ENCODE data around the gene TMEM203. TPM values are rescaled to one million over a fixed set of nuclear protein-coding genes. Genes with fewer than 3 reads are reported as not detected.

TMEM203 gene
- total and polyA plus RNA-seq, 2 of the 13 experiments (the other 11 are each of a cell fraction or from before 2014, with no cell fraction given) = 23.4 to 36.7 TPM

- TF ChIP-seq, protein P1, sequence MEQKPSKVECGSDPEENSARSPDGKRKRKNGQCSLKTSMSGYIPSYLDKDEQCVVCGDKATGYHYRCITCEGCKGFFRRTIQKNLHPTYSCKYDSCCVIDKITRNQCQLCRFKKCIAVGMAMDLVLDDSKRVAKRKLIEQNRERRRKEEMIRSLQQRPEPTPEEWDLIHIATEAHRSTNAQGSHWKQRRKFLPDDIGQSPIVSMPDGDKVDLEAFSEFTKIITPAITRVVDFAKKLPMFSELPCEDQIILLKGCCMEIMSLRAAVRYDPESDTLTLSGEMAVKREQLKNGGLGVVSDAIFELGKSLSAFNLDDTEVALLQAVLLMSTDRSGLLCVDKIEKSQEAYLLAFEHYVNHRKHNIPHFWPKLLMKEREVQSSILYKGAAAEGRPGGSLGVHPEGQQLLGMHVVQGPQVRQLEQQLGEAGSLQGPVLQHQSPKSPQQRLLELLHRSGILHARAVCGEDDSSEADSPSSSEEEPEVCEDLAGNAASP (CRISPR knock-in tag; IDR thresholded peaks at IDR 0.05; ENCODE audit: borderline replicate concordance) = no peak
- TF ChIP-seq ZNF441 (CRISPR knock-in tag; IDR thresholded peaks at IDR 0.05; ENCODE audit: borderline replicate concordance) (0 out of 2 replicates have a peak, but pooled peaks have one; percentile 56), THAP11 (CRISPR knock-in tag; IDR thresholded peaks at IDR 0.05) (peak; percentile 77; the same call in 1 of the 2 replicates), ZNF33B (CRISPR knock-in tag; IDR thresholded peaks at IDR 0.05) (peak; percentile 69; the same call in 1 of the 2 replicates), RBM39 (IDR thresholded peaks at IDR 0.05; ENCODE audit: low read depth, low read length, poor library complexity, severe bottlenecking) (peak; percentile 95), ZNF781 (CRISPR knock-in tag; IDR thresholded peaks at IDR 0.05; ENCODE audit: borderline replicate concordance, not compliant biosample characterization) (peak; percentile 60), ZNF24 (IDR thresholded peaks at IDR 0.05) (no peak), ZNF577 (CRISPR knock-in tag; IDR thresholded peaks at IDR 0.05; ENCODE audit: borderline replicate concordance, low read depth) (no peak), ZNF670 (CRISPR knock-in tag; IDR thresholded peaks at IDR 0.05; ENCODE audit: borderline replicate concordance) (no peak), SIN3A (IDR thresholded peaks at IDR 0.05; ENCODE audit: borderline replicate concordance, low read depth, low read length) (0 out of 2 replicates have a peak, but pooled peaks have one; percentile 22), ZNF460 (CRISPR knock-in tag; IDR thresholded peaks at IDR 0.05; ENCODE audit: borderline replicate concordance) (no peak), ZNF580 (CRISPR knock-in tag; IDR thresholded peaks at IDR 0.05; ENCODE audit: borderline replicate concordance, low read depth) (0 out of 2 replicates have a peak, but pooled peaks have one; percentile 54), JUND (CRISPR knock-in tag; IDR thresholded peaks at IDR 0.05) (no peak), YEATS2 (CRISPR knock-in tag; IDR thresholded peaks at IDR 0.05; ENCODE audit: borderline replicate concordance) (0 out of 2 replicates have a peak, but pooled peaks have one; percentile 48), ZFYVE20 (CRISPR knock-in tag; IDR thresholded peaks at IDR 0.05; ENCODE audit: borderline replicate concordance, low read depth) (no peak; the same call in 1 of the 2 replicates), ZNF530 (CRISPR knock-in tag; IDR thresholded peaks at IDR 0.05; ENCODE audit: low read depth) (no peak), ZFP90 (CRISPR knock-in tag; IDR thresholded peaks at IDR 0.05; ENCODE audit: borderline replicate concordance) (no peak), NKX3-1 (CRISPR knock-in tag; IDR thresholded peaks at IDR 0.05) (peak; percentile 74; the same call in 1 of the 2 replicates), FIP1L1 (IDR thresholded peaks at IDR 0.05; ENCODE audit: borderline replicate concordance, insufficient read depth, low read depth, low read length) (no peak), NR2F1 (CRISPR knock-in tag; IDR thresholded peaks at IDR 0.05) (no peak)
- TF ChIP-seq, protein P2, sequence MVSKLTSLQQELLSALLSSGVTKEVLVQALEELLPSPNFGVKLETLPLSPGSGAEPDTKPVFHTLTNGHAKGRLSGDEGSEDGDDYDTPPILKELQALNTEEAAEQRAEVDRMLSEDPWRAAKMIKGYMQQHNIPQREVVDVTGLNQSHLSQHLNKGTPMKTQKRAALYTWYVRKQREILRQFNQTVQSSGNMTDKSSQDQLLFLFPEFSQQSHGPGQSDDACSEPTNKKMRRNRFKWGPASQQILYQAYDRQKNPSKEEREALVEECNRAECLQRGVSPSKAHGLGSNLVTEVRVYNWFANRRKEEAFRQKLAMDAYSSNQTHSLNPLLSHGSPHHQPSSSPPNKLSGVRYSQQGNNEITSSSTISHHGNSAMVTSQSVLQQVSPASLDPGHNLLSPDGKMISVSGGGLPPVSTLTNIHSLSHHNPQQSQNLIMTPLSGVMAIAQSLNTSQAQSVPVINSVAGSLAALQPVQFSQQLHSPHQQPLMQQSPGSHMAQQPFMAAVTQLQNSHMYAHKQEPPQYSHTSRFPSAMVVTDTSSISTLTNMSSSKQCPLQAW (CRISPR knock-in tag; IDR thresholded peaks at IDR 0.05) = peak; percentile 53; the same call in 1 of the 2 replicates
- TF ChIP-seq, protein P3, sequence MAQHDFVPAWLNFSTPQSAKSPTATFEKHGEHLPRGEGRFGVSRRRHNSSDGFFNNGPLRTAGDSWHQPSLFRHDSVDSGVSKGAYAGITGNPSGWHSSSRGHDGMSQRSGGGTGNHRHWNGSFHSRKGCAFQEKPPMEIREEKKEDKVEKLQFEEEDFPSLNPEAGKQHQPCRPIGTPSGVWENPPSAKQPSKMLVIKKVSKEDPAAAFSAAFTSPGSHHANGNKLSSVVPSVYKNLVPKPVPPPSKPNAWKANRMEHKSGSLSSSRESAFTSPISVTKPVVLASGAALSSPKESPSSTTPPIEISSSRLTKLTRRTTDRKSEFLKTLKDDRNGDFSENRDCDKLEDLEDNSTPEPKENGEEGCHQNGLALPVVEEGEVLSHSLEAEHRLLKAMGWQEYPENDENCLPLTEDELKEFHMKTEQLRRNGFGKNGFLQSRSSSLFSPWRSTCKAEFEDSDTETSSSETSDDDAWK (CRISPR knock-in tag; IDR thresholded peaks at IDR 0.05) = no peak
- TF ChIP-seq, protein P4, sequence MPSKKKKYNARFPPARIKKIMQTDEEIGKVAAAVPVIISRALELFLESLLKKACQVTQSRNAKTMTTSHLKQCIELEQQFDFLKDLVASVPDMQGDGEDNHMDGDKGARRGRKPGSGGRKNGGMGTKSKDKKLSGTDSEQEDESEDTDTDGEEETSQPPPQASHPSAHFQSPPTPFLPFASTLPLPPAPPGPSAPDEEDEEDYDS (CRISPR knock-in tag; IDR thresholded peaks at IDR 0.05) = peak; percentile 97
Measured at GRCh38 chr9:137240841-137241489, 35.5 kb upstream of the TMEM203 start, which contains the start of gene TUBB4B (continued).
